Mucosa of descending colon (tissue), 3 donors: Measurements from ENCODE around the gene NUMBL. TPM values are rescaled to one million over a fixed set of nuclear protein-coding genes. Genes with fewer than 3 reads are reported as not detected.

ENCODE experiments used
- ATAC-seq: fragments of 200-7000 bp; cut with Tn5 transposase; one replicate; pipeline ENCODE4 v1.9.1; 2020; ENCODE audit warnings: mild to moderate bottlenecking, moderate library complexity
- DNase-seq, 3 donors: peaks; one replicate each; pipeline ENCODE4 v3.0.0-alpha.2; 2020
- H3K36me3 ChIP-seq: fragments of 200-600 bp; one replicate; pipeline ENCODE4 v1.8.0; 2021; ENCODE audit warnings: low read depth, mild to moderate bottlenecking
- H3K4me1 ChIP-seq: fragments of 200-600 bp; one replicate; pipeline ENCODE4 v1.8.0; 2021; ENCODE audit warnings: low read depth, mild to moderate bottlenecking
- H3K4me3 ChIP-seq: fragments of 200-600 bp; one replicate; pipeline ENCODE4 v1.8.0; 2021; ENCODE audit warnings: mild to moderate bottlenecking
- H3K9me3 ChIP-seq: fragments of 200-600 bp; one replicate; pipeline ENCODE4 v1.8.0; 2021; ENCODE audit warnings: mild to moderate bottlenecking
- CTCF ChIP-seq: fragments of 200-600 bp; IDR thresholded peaks from one replicate; pipeline ENCODE4 v1.8.0; 2022; ENCODE audit warnings: antibody characterized with exemption, mild to moderate bottlenecking
- intact Hi-C, 2 donors: fragments of 100-400 bp; cut with DNase I in 1 of 2; cut with micrococcal nuclease in 1 of 2; formaldehyde crosslinking; loops; one replicate each; pipeline versions ENCODE4 v1.11.0 to v1.11.1; 2022; cut with DNase I, micrococcal nuclease
- total RNA-seq, 3 donors: library from RNA; stranded (reverse); fragmentation: NEBNext Ultra II Directional in 2 of 3; extraction: Animal tissue kit (Norgen Biotek cat#: 25700) in 2 of 3; gene quantifications; one replicate each; pipeline versions ENCODE4 v1.2.1 to v1.2.4, GENCODE V29; 2021 to 2023
- donor health status: DM: no; HTN: no; CAD: no; lungs with moderate emphysema.
- donor health status: DM: no; HTN: no; CAD: no.
- donor health status: DM: no; HTN: yes; CAD: no.

The NUMBL gene
- total RNA-seq, 3 donors from 2014 or later, result 10.2 to 39.7 (median 16.9) TPM

- no peak for ATAC-seq
Measured at GRCh38 chr19:40686882-40687524, 3.4 kb downstream of the NUMBL start.

GRCh38 chr19:40685563-40685962, 4.9 kb downstream of the NUMBL start:
- no peak for TF ChIP-seq CTCF
- intact Hi-C loops, result no loop called here
- ATAC-seq, result peak; percentile 49
- Histone ChIP-seq H3K36me3 (no peaks in the 10 kb centered on the region), H3K4me1 (peaks cover 13% of the 10 kb centered on the region), H3K4me3 (no peak overlapping the region), H3K9me3 (no peaks in the 10 kb centered on the region)
- DNase-seq, result peak in 1 of 3 donors; percentile 49

More at GRCh38 chr19:40686882-40687524, 3.4 kb downstream of the NUMBL start:
- DNase-seq, result no peak
- Histone ChIP-seq H3K4me1 (peaks cover 13% of the 10 kb centered on the region), H3K9me3 (no peaks in the 10 kb centered on the region), H3K4me3 (no peak overlapping the region), H3K36me3 (no peaks in the 10 kb centered on the region)
- intact Hi-C loops, result no loop called here
- no peak for TF ChIP-seq CTCF

- H3K4me3 ChIP-seq, result no peak overlapping the region
- H3K9me3 ChIP-seq, result no peaks in the 10 kb centered on the region
- peaks cover 13% of the 10 kb centered on the region for H3K4me1 ChIP-seq
- no peak for TF ChIP-seq CTCF
- ATAC-seq (no peak), DNase-seq (no peak)
- no peaks in the 10 kb centered on the region for H3K36me3 ChIP-seq
- intact Hi-C loops, result no loop called here
Measured at GRCh38 chr19:40685016-40685526, 5.4 kb downstream of the NUMBL start.

- ATAC-seq (no peak), DNase-seq (no peak)
- Histone ChIP-seq H3K4me3 (no peak overlapping the region), H3K4me1 (peaks cover 13% of the 10 kb centered on the region), H3K36me3 (no peaks in the 10 kb centered on the region), H3K9me3 (no peaks in the 10 kb centered on the region)
- intact Hi-C loops, result no loop called here
- TF ChIP-seq CTCF, result no peak
Measured at GRCh38 chr19:40684280-40684679, 6.2 kb downstream of the NUMBL start.

GRCh38 chr19:40683437-40683836, 7.0 kb downstream of the NUMBL start:
- no peak for ATAC-seq
- DNase-seq, result no peak
- no peaks in the 10 kb centered on the region for H3K36me3 ChIP-seq
- no peak for TF ChIP-seq CTCF
- H3K4me3 ChIP-seq, result no peak overlapping the region
- intact Hi-C loops, result no loop called here
- no peaks in the 10 kb centered on the region for H3K9me3 ChIP-seq
- peaks cover 13% of the 10 kb centered on the region for H3K4me1 ChIP-seq
